HG03175 (cell line): ENCODE measurements around the gene DOHH.

Experiments used
- ATAC-seq: cut with Tn5 transposase; IDR thresholded peaks from one replicate; pipeline ENCODE4 v1.9.1; 2021; ENCODE audit warnings: mild to moderate bottlenecking, moderate library complexity; ENCODE audit not compliant: unreplicated experiment

DOHH gene

GRCh38 chr19:3505598-3506383 is 5.3 kb upstream of the DOHH start, which contains the start of gene FZR1:
TSS of gene FZR1 (plus strand) at chr19:3506311. CDS start at chr19:3522990, 16,679 bp downstream.
- peak; percentile 94 for ATAC-seq

GRCh38 chr19:3504735-3505134 is 4.3 kb upstream of the DOHH start:
- no peak for ATAC-seq

DNA sequence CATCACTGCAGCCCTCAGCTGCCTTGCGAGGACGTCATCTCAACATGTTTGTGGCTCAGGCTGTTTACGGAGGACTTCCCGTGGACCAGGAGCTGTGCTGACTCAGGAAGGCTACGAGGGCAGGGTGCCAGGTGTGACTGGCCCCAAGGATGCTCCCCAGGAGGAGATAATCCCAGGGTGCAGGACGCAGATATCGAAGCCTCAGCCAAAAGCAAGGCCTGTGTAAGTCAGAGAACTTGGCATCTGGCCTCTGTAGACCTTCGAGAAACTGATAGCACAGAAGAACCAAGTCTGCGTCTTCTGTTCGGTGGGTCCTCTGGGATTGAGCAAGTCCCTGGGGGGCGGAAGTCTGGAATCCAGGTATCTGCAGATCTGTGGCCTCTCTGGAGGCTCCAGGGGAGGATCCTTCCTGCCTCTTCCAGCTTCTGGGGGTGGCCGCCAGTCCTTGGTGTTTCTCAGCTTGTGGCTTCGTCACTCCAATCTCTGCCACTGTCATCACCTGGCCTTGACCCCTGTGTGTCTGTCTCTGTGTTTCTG is 2.6 kb upstream of the DOHH start:
- ATAC-seq = no peak

DNA sequence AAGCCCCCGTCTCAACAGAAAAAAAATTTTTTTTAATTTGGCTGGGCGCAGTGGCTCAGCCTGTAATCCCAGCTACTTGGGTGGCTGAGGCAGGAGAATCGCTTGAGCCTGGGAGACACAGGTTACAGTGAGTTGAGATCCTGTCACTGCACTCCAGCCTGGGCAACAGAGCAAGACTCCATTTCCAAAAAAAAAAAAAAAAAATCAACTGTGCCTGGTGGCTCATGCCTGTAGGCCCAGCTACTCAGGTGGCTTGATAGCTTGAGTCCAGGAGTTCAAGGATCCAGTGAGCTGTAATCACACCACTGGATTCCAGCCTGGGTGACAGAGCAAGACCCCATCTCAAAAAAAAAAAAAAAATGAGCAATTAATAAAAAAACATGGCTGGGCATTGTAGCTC is 1.3 kb upstream of the DOHH start:
- ATAC-seq = no peak

GRCh38 chr19:3499738-3500428 is 591 bp downstream of the DOHH start:
- ATAC-seq = no peak

DNA sequence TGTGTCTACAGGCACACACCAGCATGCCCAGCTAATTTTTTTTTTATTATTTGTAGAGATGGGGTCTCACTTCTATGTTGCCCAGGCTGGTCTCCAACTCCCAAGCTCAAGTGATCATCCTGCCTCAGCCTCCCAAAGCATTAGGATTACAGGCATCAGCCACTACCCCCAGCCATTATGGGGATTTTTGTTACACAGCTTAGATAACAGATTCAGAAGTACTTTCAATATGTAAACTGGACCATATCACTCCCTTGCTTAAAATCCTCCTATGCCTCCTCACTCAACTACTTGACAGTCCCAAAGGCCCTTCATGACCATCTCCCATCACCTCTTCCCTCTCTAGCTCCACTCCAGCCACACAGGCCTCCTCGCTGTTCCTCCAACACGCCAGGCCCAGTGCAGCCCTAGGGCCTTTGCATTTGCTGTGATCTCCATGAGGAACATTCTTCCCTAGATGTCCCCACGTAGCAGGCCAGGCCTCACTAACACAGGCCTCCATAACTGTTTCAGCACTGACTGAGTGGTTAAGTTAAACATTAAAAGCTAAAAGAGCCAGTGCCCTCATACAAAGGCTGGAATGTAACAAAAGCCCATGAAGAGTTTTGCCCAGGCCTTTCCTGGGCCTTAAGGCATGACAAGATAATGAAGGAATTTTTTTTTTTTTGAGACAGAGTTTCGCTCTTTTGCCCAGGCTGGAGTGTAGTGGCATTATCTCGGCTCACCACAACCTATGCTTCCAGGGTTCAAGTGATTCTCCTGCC is 2.5 kb downstream of the DOHH start:
- no peak for ATAC-seq

DNA sequence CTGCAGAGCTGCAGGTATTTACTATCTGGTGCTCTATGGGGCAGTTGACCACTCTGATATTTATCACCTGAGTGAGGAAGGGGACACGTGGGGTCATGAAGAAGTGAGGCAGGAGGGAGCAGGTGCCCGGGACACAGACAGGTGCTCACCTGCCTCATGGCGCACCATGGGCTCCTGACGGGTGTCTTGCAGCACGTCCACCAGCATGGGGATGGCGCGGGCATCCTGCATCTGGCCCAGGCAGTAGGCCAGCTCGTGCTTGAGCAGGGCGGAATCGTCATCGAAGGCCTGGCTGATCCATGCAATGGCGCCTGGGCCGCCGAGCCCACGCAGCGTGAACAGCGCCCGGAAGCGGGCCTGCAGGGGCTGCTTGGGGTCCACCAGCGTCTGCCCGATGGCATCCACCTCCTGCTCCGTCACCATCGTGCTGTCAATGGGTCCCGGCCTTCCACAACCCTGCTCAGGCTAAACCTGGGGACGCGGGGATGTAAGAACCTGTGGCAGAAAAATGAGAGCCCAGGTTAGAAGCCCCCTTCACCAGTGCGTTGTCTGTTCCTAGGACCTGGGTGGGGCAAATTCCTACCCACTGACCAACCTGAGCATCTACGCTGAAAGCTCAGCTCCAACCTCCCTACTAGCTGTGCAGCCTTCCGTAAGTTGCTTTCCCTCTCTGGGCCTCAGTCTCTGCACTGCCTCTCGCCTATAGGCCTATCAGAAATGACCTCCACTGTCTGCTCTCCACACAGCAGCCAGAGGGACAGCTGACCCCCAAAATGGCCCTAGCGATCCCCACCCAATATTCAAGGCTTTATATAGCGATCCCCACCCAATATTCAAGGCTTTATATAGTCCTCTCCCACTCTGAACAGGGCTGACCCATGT is 3.8 kb downstream of the DOHH start:
- ATAC-seq = no peak

GRCh38 chr19:3494559-3494958 is 5.9 kb downstream of the DOHH start:
- no peak for ATAC-seq

- ATAC-seq = no peak
Observed at GRCh38 chr19:3494051-3494450, 6.4 kb downstream of the DOHH start.

DNA sequence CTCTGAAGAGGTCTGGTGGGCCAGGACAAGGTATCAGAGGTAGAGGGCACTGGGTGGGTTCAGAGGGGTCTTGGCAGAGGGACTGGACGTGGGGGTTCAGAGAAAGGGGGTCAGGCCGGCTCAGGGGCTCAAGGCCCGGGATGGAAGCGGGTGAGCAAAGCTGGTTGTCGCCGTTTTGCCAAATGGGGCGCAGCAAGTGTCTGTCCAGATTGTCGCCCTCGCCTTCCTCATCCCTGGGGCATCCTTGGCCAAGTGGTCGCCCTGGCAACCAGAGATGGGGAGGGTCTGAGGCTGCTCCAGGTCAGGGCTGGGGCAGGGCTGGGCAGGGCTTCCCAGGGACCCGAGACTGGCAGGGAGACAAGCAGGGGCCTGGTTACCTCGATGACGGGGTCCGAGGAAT is 6.8 kb downstream of the DOHH start:
- ATAC-seq = no peak

GRCh38 chr19:3492919-3493318 is 7.6 kb downstream of the DOHH start:
- no peak for ATAC-seq

DNA sequence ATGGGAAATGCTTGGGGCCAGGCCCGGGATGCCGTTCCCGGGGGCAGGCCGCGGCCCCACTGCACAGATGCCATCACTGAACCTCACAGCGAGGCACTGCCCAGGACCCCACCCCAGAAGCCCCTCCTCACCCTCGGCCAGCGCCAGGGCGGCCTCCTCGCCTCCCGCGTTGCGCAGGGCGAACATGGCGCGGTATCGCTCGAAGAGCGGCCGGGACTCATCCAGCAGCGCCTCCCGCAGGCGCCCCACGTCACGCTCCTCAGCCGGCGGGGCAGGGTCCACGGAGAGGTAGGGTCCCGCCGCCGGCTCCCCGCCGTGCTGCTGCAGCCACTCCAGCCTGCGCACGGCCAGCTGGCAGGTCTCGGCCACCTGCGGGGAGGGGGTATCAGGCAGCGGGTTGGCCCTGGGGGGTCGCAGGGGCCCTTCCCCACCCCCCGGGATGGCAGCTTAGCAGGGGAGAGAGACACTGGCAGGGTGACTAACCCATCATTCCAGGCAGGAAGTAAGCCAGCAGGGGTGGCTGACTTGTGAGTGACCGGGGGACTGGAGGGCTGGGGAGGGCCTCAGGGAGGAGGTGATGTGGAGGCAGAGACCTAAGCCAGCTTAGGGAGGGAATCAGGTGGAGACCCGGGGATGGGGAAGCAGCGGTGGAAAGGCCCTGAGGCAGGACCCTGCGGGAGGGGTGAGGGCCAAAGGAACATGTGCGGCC is 8.2 kb downstream of the DOHH start:
- no peak for ATAC-seq

DNA sequence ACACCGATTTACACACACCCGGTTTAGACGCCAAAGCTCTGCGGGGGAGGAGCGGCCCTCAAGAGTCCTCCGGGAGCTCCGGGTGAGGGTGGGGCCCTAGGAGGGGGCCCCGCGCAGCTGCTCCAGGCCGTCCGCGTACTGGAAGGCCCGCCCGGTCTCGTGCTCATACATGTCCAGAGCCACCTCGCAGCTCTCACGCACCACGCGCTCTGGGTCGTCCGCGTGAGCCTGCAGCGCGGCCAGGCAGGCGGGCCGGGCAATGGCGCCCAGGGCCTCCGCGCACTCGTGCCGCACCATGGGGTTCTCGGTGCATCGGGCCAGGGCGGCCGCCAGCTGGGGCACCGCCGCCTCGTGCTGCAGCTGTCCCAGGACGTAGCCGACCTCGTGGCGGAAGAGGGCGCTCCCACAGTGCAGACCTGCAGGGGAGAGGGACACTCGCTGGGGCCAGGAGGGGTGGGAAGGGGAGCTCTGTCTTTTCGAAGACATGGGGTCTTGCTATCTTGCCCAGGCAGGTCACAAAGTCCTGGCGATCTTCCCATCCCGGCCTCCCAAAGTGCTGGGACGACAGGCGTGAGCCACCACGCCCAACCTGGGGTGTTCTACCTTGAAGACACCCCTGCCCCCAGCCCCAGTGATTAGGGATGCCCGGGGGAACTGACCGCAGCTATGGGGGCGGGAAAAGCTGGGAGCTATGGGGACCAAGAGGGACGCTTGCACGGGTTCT is 8.9 kb downstream of the DOHH start:
- ATAC-seq = no peak

GRCh38 chr19:3483226-3483628 is 17.2 kb downstream of the DOHH start, which contains the start of gene SMIM44:
TSS of gene SMIM44 (minus strand) at chr19:3483441. CDS start at chr19:3483403, 38 bp downstream.
- ATAC-seq = no peak

DNA sequence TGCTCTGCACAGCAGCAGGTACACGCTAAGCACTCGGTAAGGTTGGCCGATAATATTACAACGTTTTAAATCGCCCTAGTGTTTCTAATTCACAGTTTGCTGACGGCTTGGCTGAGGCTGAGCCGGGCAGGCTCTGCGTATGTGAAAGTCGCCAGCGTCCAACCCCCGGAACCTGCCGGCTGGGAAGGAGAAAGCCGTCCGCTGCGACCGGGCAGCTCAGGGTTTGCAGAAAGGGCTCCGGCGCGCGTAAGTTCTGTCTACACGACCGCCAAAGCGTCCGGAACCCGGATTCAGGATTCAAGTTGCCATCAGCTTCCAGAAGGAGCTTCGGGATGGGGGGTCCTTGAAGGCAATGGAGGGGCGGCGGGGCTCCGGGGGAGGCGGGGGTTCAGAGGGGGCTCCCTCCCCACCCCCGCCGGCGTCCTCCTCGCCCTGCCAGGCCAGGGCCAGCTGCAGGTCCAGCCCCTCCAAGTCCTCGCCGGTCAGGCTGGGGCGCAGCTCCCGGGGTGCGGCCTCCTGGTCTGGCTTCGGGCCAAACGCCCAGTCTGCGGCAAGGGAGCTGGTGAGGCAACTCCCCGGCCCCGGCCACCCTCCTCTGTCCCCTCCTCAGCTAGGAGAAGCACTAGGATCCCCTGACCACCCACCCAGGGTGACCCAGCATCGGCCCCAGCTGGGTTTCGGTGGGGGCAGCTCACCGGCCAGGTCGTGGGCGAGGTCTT is 17.8 kb downstream of the DOHH start:
- ATAC-seq = no peak

DNA sequence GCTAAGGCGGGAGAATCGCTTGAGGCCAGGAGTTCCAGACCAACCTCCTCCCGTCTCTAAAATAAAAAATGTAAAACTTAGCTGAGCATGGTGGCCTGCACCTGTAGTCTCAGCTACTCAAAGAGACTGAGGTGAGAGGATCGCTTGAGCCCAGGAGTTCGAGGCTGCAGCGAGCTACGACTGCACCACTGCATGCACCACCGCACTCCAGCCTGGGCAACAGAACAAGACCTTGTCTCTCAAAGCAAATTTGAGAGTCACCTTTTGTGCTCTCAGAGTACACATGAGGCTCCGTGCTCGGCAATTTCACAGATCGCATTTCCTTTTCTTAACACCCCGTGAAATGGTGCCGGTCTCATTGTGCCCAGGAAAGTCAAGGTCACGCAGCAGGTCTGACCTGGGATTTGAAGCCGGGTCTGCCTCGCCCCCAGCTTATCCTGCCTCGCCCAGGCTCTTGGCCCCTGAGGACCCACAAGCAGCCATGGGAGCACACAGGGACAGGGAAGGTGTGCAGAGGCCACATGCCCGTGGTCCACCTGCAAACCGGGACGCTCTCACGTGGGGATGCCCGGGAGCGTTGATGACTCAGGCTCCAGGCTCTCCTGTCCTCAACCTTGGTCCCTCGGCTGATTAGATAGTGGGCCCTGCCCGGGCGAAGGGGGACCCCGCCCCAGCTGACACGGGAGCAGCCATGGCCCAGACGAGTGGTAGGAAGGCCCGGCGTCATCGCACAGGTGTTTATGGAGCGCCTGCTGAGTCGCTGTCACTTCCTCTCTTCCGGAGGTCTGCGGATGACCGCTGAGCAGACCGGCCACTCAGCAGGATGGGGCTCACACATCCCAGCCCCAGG is 19.0 kb downstream of the DOHH start:
- no peak for ATAC-seq

DNA sequence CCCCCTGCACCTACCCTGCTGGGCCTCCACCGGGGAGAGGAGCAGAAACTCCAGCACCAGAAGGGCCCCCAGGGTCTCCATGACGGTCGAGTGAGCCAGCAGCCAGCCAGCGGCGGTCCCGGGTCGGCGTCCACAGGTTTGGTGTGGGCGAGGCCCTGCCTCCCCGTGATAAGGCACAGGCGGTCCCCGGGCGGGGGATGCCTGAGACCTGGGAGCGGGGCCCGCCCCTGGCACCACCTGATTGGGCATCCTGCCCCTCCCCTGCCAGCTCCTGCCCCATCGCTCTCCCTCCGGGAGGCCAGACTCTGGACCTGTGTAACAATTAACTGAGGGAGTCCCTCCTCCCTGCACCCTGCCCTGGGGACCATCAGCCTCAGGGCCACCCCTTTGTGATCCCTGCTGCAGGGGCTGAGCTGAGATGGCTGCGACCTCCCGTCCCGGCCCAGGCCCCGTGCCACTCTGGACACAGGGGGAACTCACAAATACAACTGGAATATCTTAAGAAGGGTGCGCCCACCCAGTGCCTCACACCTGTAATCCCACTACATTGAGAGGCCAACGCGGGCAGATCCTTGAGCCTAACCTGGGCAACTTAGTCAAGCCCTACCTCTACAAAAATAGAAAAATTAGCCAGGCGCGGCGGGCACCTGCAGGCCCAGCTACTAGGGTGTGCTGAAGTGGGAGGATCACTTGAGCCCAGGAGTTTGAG is 19.9 kb downstream of the DOHH start, which contains the start of gene SMIM24:
TSS of gene SMIM24 (minus strand) at position 143 of the 709 bp plus-strand sequence. CDS start at position 81, 62 bp downstream.
- ATAC-seq = no peak
